ENCODE measurements around the gene MMS22L.

GRCh38 chr6:97195117-97195516 is 87.9 kb downstream of the MMS22L start:
- TF ChIP-seq, protein P1, sequence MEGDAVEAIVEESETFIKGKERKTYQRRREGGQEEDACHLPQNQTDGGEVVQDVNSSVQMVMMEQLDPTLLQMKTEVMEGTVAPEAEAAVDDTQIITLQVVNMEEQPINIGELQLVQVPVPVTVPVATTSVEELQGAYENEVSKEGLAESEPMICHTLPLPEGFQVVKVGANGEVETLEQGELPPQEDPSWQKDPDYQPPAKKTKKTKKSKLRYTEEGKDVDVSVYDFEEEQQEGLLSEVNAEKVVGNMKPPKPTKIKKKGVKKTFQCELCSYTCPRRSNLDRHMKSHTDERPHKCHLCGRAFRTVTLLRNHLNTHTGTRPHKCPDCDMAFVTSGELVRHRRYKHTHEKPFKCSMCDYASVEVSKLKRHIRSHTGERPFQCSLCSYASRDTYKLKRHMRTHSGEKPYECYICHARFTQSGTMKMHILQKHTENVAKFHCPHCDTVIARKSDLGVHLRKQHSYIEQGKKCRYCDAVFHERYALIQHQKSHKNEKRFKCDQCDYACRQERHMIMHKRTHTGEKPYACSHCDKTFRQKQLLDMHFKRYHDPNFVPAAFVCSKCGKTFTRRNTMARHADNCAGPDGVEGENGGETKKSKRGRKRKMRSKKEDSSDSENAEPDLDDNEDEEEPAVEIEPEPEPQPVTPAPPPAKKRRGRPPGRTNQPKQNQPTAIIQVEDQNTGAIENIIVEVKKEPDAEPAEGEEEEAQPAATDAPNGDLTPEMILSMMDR (IDR thresholded peaks at IDR 0.05): no peak
- no peak for TF ChIP-seq POLR2A (IDR thresholded peaks at IDR 0.05)
